Esophagus muscularis mucosa (tissue), 4 donors: ENCODE results near the gene GPR4. TPM values are rescaled to one million over a fixed set of nuclear protein-coding genes. Genes with fewer than 3 reads are reported as not detected.

Experiments
- DNase-seq: peaks from one replicate; pipeline ENCODE4 v3.0.0-alpha.2; 2017; ENCODE audit errors: extremely low spot score
- H3K27ac ChIP-seq, 4 donors: fragments of 200-600 bp; sonication (generic); replicated peaks in 1 of 4; 1 replicate in 3 of 4; 2 replicates in 1 of 4; pipeline ENCODE4 v1.5.1; 2016 to 2019; ENCODE audit warnings: mild to moderate bottlenecking in 1 of 4
- H3K27me3 ChIP-seq, 4 donors: fragments of 200-600 bp; sonication (generic); one replicate each; pipeline versions ENCODE4 v1.5.1 to v1.6.0; 2016 to 2019
- H3K36me3 ChIP-seq, 4 donors: fragments of 200-600 bp; sonication (generic); one replicate each; pipeline ENCODE4 v1.5.1; 2016 to 2019
- H3K4me1 ChIP-seq, 4 donors: fragments of 200-600 bp; sonication (generic); one replicate each; pipeline ENCODE4 v1.5.1; 2016 to 2019
- H3K4me3 ChIP-seq, 4 donors: fragments of 200-600 bp; sonication (generic); 1 replicate in 2 of 4; 2 replicates in 2 of 4; pipeline ENCODE4 v1.5.1; 2016 to 2019; ENCODE audit warnings: mild to moderate bottlenecking in 4 of 4, moderate library complexity in 1 of 4
- H3K9me3 ChIP-seq, 4 donors: fragments of 200-600 bp; sonication (generic); 1 replicate in 3 of 4; 2 replicates in 1 of 4; pipeline ENCODE4 v1.5.1; 2016 to 2019
- CTCF ChIP-seq, 3 experiments: fragments of 200-600 bp in 2 of 3; fragments of 450-650 bp in 1 of 3; sonication (generic) in 2 of 3; IDR thresholded peaks; one replicate each; pipeline ENCODE4 v1.5.1; 2017 to 2019; ENCODE audit warnings: antibody characterized with exemption in 3 of 3, mild to moderate bottlenecking in 2 of 3, moderate library complexity in 1 of 3
- EP300 ChIP-seq: sonication (generic); formaldehyde crosslinking; IDR thresholded peaks from one replicate; pipeline ENCODE4 v1.6.1; 2017; ENCODE audit warnings: antibody characterized with exemption
- POLR2A ChIP-seq: fragments of 450-650 bp; IDR thresholded peaks from one replicate; pipeline ENCODE4 v1.6.1; 2017; ENCODE audit warnings: antibody characterized with exemption, moderate library complexity, mild to moderate bottlenecking, low read depth
- POLR2AphosphoS5 ChIP-seq, 2 donors: sonication (generic); formaldehyde crosslinking; IDR thresholded peaks; one replicate each; pipeline ENCODE4 v1.6.1; 2017; ENCODE audit warnings: antibody characterized with exemption in 2 of 2
- WGBS: methylation state at CpG from one replicate; pipeline ENCODE4 v1.1.5; 2018; 5-methylcytosine and 5-hydroxymethylcytosine counted together
- intact Hi-C: fragments of 100-400 bp; cut with DNase I; formaldehyde crosslinking; loops from one replicate; pipeline ENCODE4 v1.15.1; 2023
- total RNA-seq, 4 donors: library from RNA; depleted of rRNA; stranded (reverse); fragments of >200 nt; gene quantifications; one replicate each; pipeline versions ENCODE4 v1.1.0 to v1.2.1, GENCODE V29; 2016

The GPR4 gene
- total RNA-seq, 4 donors from 2014 or later, result 0.42 to 6.6 (median 4.8) TPM

GRCh38 chr19:45613926-45614725 is 12.1 kb upstream of the GPR4 start:
- Histone ChIP-seq H3K9me3 (no peaks in the 10 kb centered on the region), H3K4me3 (no peak overlapping the region), H3K27me3 (no peaks in the 10 kb centered on the region), H3K27ac (peak overlapping the region in 3 of 4 donors; percentile 38 to 59 (median 45)), H3K36me3 (peaks cover 8 to 80% (median 54%) of the 10 kb centered on the region in 4 donors), H3K4me1 (peaks cover 0 to 18% (median 9%) of the 10 kb centered on the region in 4 donors)
- WGBS, result 73% methylated on average over 8 of the region's 10 CpGs
- intact Hi-C loops, result no loop called here
- TF ChIP-seq POLR2A, result no peak
- no peak for TF ChIP-seq EP300
- TF ChIP-seq POLR2AphosphoS5 (IDR thresholded peaks at IDR 0.05), result peak; percentile 12 to 55
- TF ChIP-seq CTCF (IDR thresholded peaks at IDR 0.05), result no peak
- DNase-seq, result no peak

- Histone ChIP-seq H3K27me3 (peaks cover 0 to 4% (median 0%) of the 10 kb centered on the region in 4 donors), H3K36me3 (peaks cover 0 to 52% (median 35%) of the 10 kb centered on the region in 4 donors), H3K4me3 (no peak overlapping the region), H3K4me1 (peaks cover 10 to 12% (median 12%) of the 10 kb centered on the region in 4 donors), H3K27ac (no peak overlapping the region), H3K9me3 (no peaks in the 10 kb centered on the region)
- 95% methylated on average over 6 of the region's 6 CpGs for WGBS
- DNase-seq, result no peak
- intact Hi-C loops, result no loop called here
- TF ChIP-seq CTCF (IDR thresholded peaks at IDR 0.05) (no peak), POLR2AphosphoS5 (IDR thresholded peaks at IDR 0.05) (no peak)
Measured at GRCh38 chr19:45608948-45609347, 6.9 kb upstream of the GPR4 start.

GRCh38 chr19:45607071-45608029 is 5.3 kb upstream of the GPR4 start:
- no peak for TF ChIP-seq POLR2A
- no peak for TF ChIP-seq EP300
- peak; percentile 88 to 97 (median 94) for TF ChIP-seq CTCF (IDR thresholded peaks at IDR 0.05)
- peak; percentile 50 to 77 for TF ChIP-seq POLR2AphosphoS5 (IDR thresholded peaks at IDR 0.05)
- H3K27ac ChIP-seq, result peak overlapping the region in 3 of 4 donors; percentile 27 to 49 (median 27)
- H3K36me3 ChIP-seq, result peaks cover 0 to 36% (median 19%) of the 10 kb centered on the region in 4 donors
- peaks cover 0 to 18% (median 4%) of the 10 kb centered on the region in 4 donors for H3K27me3 ChIP-seq
- H3K4me1 ChIP-seq, result peaks cover 11 to 13% (median 12%) of the 10 kb centered on the region in 4 donors
- H3K9me3 ChIP-seq, result no peaks in the 10 kb centered on the region
- intact Hi-C loops, result loop anchor here (1.0 kb wide), 1 partner anchor 35 kb away; no protein-coding TSS in a partner anchor
- no peak for DNase-seq
- WGBS, result 22% methylated on average over 19 of the region's 28 CpGs
- peak overlapping the region; percentile 20 to 51 (median 36) for H3K4me3 ChIP-seq

GRCh38 chr19:45601115-45601514 is 897 bp downstream of the GPR4 start:
- DNase-seq, result no peak
- WGBS, result 19% methylated on average over 10 of the region's 10 CpGs
- no peaks in the 10 kb centered on the region for H3K9me3 ChIP-seq
- no peak for TF ChIP-seq POLR2AphosphoS5 (IDR thresholded peaks at IDR 0.05)
- TF ChIP-seq POLR2A, result no peak
- TF ChIP-seq EP300, result no peak
- no peak for TF ChIP-seq CTCF (IDR thresholded peaks at IDR 0.05)
- H3K4me3 ChIP-seq, result peak overlapping the region; percentile 47 to 56 (median 49)
- intact Hi-C loops, result no loop called here
- H3K36me3 ChIP-seq, result no peaks in the 10 kb centered on the region
- peaks cover 18 to 45% (median 39%) of the 10 kb centered on the region in 4 donors for H3K4me1 ChIP-seq
- peaks cover 0 to 81% (median 40%) of the 10 kb centered on the region in 4 donors for H3K27me3 ChIP-seq
- peak overlapping the region; percentile 53 to 67 (median 63) for H3K27ac ChIP-seq
